Endometrium (tissue), 2 donors: ENCODE measurements around the gene KBTBD13.
"Not testable (repeated sequence)": the region's sequence is repeated elsewhere in the genome, so short reads cannot be mapped to it uniquely, and the experiment has no call there.

Source experiments
- FAIRE-seq: peaks from 2 replicates; lab custom pipeline; 2012; peaks lifted over from hg19 to GRCh38; lab: Jason Lieb, UNC
- donor health status: control.
- donor health status: control.

Gene KBTBD13

DNA sequence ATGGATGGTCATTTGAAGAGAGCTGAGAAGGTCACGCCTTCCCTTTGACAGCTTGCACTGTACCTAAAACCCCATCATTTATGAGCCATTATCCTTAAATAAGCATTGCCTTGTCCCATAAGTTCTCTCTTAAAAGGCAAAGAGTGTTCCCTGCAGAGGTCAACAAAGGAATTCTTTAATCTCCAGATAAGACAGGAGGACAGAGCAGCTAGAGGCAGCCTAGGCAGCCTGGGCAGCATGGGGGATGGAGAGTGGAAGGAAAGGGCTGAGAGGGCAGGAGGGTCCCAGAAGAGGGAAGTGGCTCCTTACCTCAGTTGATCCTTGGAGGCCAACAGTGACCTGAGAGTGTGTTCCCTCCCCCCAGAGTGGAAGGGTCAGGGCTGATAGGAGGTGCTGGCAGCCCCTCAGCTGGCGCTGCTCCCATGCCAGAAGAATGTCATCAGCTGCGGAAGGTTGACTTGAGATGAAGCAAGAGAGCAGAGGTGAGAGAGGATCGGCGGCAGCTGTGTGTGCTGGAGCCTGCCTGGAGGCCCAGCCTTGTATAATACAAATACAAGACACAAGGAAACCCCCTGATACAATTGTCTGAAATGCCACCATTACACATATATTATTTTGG, 12.8 kb downstream of the KBTBD13 start:
- no peak for FAIRE-seq

DNA sequence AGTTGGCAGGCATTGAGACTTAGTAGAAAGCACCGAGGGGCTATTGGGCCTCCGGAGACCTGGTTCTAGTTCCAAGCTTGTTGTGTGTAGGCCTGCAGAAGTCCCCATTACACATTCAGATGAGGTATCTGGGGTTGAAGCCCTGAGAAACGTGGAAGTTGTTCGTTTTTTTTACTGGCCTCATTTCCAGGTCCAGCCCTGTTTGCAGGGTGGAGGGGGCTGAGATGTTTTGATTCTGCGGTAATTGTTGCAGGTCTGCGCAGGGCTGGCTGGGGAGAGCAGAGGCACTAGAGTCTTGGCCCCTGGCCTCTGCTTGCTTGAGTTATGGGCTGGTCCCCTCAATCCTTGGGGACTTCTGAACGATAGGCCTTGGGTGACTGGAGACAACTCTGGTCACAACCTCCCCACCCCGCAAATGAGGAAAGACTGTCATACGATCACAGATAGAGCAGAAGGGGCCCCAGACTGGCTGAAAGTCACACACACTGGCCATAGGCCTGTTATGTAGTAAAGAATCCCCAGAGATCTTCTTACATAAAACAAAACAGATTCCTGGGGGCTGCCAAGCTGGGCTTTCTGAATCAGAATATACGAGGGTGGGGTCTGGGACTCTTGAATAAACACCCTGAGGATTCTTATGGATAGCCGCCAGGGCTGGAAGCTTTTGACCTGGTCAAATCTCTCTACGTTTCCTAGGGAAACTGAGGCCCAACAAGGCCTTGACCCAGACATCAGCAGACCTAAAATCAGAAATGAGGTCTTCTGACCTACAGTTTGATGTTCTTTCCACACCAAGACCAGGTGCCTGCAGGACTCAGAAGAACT, 15.6 kb downstream of the KBTBD13 start:
- no peak for FAIRE-seq

DNA sequence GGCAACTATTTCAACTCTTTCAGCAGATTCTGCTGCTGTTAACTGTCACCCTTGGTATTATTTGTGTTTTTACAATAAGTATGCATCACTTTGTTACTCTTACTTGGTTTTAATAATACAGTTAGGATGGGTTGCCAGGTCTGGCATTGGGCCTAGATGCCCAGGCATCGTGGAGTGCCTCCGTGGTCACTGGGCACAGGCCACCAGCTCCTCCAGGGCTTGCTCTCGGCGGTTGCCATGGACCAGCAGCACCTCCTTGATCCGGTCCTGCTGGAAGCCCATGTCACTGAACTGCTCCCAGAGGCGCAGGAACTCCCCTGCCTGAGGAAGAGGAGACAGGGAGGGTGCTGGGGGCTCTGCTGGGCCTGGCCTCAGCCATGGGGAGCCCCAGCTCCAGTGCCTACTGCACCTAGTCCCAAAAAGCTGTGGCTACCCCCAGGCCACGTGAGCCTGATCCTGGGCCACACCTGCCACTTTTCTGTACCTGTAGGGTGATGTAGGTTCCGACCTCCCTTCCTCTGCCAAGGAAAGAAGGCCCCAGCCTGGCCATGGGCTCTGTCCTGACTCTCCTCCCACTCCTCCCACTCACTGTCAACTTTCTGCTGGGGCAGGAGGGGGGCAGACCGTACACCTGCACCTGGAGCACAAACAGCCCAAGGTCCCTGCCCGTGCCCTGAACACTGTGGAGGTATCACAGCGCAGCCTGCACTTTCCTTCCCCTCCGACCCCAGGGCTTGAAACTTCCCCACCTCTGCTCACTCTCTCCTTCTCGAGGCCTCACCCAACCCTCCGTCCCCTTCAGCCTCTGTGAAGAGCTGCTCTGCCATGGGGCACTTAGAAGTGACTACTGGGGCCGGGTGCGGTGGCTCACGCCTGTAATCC, 16.6 kb downstream of the KBTBD13 start:
- no peak for FAIRE-seq

DNA sequence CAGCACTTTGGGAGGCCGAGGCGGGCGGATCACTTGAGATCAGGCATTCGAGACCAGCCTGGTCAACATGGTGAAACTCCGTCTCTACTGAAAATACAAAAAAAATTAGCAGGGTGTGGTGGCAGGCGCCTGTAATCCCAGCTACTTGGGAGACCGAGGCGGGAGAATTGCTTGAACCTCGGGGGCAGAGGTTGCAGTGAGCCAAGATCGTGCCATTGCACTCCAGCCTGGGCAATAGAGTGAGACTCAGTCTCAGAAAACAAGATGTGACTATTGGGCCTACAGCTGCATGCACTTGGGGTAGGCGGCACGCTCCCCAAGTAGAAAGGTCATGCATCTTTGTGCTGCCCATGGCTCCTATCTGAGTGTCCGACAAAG, 17.2 kb downstream of the KBTBD13 start:
- FAIRE-seq: not testable (repeated sequence)

DNA sequence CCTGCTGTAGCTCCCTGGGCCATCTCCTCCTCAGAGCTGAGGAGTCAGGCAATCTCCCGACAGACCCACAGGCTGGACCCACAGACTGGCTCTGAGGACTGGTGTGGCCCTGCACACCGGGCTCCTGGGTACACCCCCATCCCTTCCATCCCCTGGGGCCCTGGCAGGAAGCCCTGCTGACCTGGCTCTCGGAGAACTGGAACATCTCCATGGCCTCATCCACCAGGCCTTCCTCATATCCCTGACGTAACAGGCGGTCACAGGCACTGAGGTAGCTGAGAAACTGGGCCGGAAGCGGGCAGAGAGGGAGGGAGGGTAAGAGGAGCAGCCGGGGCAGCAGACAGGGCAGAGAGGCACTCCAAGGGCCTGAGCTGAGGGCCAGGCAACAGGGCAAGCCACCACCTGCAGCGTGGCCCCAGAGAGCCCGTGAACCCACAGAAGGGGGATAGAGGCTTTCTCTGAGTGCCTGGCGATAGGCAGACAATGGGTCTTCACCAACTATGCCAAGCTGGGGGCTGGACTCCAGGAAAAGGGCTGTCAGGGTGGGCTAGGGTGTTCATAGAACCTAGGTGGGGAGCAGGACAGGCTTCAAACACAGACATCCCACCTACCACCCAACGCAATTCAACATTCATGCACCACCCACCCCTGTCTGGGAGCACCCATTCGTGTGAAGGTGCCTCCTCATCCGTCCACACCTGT, 17.9 kb downstream of the KBTBD13 start:
- FAIRE-seq: no peak

DNA sequence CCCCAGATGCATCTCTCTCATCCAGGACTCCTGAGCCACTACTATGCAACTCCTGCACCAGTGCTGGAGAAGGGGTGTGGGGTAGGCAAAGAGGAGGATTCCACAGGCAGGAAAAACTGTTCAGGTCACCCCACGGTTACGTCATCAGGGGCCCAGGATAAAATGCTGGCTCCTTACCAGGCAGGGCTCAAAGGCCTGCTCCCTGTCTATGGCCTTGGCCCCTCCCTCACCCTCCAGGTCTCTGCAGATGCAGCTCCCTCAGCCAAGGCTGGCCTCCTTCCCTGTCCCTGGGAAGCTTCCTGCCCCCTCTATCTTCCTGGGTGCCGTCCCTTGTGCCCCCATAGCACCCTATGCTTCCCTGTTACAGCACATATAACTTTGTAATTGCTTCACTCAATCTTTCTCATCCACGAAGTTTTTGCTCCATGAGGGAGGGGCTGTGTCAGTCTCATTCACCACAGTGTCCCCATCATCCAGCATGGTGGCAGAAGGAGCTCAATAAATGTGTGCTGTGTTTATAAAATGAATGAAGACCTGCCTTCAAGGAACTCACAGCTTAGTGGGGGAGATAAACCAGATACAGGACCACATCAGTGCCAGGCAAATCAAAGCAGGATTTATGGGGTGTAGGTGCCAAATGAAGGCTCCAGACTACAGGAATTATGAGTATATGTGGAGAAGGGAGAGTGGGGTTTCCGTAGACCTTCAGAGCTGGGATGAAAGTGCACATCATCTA, 18.6 kb downstream of the KBTBD13 start:
- no peak for FAIRE-seq

DNA sequence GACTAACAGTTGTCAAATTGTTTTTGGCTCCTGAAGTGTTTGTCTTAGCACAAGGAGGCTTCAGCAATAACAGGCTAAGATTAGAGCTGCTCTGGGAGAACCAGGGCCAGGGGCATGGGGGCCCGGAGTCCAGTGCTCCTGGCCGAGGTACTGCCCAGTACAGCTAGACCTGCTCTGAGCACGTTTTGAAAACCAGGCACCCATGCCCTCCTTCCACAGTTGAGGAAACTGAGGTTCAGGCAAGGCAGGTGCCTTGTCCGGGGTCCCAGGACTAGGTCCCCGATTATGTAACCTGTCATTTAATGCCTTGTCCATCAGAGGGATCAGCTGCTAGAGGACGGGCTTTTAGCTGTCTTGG, 19.2 kb downstream of the KBTBD13 start:
- no peak for FAIRE-seq

DNA sequence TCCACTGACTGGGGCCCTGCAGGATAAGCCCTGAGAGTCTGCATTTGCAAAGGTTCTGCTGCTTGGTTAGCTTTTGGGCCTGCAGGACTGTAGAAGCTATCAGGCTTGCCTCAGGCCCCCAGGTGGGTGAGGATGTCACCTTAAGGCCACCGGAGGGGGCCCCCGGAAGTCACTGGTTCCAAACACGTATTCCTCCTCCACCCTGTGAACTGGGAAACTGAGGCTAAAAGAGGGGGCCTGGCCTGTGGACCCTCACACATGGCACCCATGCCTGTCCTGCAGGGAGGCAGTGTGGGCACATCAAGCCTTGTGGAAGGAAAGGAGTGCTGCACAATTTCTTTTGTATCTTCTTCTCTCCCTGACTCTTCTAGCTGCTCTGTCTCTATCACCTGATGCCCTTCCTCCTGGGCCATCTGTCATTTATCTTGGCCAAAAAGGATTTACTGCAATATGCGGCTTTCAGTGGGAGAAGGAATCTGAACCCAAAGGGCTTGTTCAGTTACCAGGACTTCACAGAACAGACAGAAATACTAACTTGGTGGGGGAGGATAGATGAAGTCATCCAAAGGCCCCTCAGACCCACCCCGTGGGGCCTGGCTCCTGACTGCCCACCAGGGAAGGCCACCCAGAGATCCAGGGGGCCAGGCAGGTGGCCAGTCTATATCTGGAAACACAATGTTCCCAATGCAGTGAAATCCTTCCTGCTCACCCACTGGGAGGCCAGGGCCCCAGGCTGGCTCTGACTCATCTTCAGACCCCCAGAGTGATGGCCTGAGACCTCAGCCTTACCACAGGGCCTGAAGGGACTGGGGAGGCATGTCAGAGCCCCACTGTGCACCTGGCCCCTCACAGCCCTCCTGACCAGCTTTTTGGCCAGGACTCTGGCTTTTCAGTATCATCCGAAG, 20.2 kb downstream of the KBTBD13 start:
- no peak for FAIRE-seq

DNA sequence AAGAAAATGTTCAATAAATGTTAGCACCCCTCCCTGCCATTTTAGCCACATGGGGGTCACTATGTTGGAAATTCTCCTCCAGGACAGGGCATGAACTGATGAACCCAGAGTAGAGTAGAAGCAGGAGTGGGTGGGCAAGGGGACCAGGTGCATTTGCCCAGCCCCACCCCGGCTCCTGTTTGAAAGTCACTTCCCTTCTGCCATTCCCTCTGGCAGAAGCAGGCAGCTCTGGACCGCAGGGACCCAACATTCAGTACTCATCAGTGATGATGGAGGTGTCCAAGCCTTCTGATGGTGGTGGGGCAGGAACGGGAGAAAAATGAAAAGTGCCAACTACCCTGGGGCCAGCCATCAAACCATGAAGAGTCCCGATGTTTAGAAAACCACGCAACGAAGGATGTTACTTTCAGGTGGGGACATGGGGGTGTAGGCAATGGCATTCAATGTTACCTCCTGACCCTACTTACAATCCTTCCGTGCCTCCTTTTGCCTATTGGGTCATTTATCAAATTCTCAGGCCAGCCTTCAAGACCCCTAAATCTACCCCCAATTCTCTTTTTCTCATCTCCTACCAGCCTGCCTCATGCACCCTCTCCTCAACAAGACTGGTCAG, 21.2 kb downstream of the KBTBD13 start:
- no peak for FAIRE-seq

DNA sequence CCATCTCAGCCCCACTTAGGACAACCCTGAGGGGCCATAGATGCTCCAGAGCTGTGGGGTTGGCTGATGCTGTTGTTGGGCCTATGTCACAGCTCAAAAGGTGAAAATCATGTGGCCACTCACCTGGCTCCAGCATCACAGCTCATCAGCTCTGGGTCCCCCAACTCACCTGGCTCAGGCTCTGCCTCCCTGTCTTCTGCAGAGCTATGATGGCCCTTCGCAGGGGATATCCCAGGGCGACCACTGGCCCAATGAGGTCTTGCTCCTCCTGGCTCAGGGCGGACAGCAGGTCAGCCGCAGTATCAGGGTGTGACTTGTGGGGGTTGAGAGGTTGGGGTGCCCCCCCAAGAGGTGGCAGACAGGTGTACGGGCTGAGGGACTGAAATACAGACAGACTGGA, 22.8 kb downstream of the KBTBD13 start:
- FAIRE-seq: no peak

DNA sequence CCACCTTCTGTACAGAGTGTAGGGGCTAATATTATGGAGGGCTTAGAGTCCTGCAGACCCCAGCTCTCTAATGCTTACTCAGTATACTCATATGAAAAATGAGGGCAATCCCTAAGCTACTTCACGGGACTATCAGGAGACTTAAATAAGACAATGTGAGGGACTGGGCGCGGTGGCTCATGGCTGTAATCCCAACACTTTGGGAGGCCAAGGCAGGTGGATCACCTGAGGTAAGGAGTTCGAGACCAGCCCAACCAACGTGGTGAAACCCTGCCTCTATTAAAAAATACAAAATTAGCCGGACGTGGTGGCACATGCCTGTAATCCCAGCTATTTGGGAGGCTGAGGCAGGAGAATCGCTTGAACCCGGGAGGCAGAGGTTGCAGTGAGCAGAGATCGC, 23.3 kb downstream of the KBTBD13 start:
- FAIRE-seq: not testable (repeated sequence)

DNA sequence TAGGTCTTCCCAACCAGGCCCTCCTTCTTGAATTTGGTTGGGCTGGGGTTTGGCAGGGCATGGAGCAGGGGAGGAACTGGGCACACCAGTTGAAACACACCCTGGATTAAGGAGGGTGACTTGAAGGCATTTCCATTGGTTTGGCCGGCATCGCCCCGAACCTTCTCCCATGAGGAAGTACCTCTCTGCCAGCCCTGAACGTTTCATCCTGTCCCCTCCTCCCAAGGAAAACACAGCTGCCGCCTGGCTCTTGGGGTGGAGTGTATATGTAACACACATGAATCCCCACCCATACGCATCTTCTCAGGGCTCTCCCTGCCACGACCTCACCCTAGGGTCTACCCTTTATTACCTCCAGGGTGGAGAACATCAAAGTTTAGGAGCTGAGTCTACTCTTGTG, 23.9 kb downstream of the KBTBD13 start:
- FAIRE-seq: no peak

DNA sequence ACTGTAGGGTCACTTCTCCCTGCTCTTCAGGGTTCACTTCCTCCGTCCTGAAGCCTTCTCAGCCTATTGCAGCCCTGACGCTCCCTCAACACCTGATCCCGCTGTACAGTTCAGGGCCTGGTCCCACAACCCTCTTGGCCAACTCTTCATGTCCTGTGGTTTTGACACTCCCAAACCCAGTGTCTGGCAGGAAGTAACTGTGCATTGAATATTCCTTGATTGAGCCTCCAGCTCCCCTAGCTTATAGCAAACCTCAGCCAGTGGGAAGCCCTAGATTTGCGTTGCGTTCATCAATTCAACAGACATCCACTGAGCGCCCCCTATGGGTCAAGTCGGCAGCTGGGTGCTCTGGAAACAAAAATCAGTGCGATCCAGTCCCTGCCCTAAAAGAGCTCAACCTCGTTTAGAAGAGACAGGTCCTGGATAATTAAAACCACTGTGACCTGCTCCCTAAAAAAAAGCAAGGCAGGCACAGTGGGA, 24.9 kb downstream of the KBTBD13 start:
- FAIRE-seq: no peak

DNA sequence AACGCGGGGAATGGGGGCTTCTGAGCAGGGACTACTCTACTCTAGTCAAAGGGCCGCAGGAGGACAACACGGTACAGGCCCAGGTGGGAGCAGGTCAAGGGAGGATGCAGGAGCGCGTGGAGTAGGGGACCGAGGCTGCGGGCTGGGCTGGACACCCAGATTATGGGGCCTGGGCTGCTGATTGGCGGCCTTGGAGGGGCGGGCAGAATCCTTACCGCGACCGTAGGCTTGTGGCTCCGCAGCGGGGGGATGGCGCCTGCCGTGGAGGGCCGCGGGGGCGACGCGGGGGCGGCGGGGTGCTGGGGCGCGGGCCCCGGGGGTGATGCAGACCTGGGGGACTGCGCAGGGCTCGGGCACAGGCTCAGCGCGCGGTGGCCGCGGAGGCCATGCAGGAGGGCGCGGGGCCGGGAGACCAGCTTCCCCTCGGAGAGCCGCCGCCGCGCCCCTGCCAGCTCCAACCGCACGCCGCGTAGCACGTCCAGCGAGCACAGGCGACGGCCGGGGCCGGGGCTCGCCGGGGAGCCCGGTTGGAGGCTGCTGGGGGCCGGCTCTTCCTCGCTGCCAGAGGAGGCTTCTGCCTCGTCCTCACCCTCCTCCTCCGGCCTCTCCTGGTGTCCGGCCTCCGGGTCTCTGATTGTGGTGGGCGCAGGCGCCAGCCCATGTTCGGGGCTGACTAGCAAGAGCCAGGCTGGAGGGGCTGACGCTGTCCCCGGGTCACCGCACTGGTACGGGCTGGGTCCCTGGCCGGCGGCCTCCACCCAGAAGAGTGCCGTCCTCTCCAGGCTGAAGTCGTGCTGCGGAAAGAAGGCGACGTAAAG, 25.6 kb downstream of the KBTBD13 start:
- no peak for FAIRE-seq

DNA sequence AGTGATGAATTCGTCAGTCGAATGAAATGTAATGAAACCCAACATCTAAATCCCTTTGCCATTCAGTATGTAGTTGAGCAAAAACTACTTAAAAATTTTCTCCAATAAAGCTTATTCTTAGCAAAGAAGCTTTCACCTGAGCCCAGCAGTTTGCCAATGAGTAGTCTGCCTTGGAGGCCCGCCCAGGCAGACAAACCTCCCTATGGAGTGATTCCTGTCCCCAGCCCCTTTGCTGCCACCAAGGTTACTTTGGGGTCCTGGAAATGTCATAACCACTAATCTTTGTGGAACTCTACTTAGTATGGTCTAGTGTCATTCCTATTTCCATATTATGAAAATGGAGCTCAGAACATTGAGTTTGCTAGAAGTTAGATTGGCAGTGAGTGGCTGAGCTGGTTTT, 26.4 kb downstream of the KBTBD13 start:
- FAIRE-seq: no peak

DNA sequence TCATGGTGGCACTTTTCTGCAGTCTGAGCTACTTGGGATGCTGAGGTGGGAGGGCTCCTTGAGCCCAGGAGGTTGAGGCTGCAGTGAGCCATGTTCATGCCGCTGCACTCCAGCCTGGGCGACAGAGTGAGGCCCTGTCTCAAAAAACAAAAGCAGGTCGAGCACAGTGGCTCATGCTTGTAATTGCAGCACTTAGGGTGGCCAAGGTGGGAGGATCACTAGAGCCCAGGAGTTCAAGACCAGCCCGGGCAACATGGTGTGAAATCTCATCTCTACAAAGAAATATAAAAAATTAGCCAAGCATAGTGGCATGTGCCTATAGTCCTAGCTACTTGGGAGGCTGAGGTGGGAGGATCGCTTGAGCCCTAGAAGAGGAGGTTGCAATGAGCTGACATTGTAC, 28.5 kb downstream of the KBTBD13 start:
- FAIRE-seq: no peak

DNA sequence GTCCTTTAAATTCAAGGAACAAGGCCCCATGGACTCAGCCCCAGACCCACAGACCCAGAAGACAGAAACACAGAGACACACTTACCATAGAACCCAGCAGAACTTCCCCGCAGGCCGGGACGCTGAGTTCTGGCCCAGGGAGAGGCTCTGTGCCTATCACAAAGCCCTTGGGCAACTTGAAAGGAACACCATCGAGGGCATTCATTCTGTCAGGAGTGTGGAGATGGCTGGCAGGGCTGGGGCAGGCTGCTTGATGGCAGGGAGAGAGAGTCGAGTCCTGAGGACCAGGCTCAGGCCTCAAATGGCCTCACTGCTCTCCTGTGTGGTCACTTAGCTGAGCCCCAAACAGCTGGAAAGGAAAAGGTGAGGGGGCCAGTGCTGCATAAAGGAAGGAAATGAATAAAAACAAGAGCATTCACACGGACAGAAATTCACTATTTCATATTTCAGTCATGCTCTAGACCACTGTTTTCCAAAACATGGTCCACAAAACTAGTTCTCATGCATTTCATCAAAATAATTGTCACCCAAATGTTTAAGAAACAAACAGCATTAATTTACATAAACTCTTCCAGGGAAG, 29.6 kb downstream of the KBTBD13 start:
- FAIRE-seq: no peak

DNA sequence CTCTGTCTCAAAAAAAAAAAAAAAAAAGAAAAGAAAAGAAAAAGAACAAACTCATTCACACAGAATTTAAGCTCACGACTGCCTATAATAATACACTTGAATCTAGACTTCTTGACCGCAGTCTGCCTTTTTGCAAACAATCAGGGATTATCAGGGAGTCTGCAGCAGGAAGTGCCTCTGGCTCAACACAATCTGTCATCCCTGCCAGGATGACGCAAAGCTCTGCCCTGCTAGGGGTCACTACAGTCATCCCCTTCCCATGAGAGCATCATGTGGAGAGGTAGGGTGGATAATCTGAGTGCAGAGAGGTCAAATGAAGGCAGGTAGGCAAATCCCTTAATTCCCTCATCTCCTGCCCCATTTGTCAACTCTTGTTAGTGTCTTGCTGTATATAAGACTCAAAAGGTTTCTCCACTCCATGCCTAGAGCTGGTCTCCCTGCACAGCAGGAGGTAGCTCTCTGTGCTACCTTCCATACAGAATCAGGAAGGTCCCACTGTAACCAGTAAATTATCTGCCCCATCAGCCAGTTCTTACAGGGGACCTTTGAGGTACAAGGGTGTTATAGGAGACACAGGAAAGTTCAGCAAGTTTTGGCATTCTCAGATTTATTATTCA, 34.2 kb downstream of the KBTBD13 start:
- no peak for FAIRE-seq
